ENCODE results near the gene CLMP.

CLMP gene

GRCh38 chr11:123033895-123034294 lies 161.2 kb downstream of the CLMP start:
- Histone ChIP-seq H3K27ac (ENCODE audit: extremely low read depth, low read depth, low read length) (no peak overlapping the region), H3K9me3 (ENCODE audit: control insufficient read depth, insufficient read depth, low read depth, low read length) (no peaks in the 10 kb centered on the region), H3K4me1 (ENCODE audit: control insufficient read depth, insufficient read depth, low read length) (no peaks in the 10 kb centered on the region), H3K4me3 (ENCODE audit: low read depth, low read length) (no peak overlapping the region), H3K36me3 (ENCODE audit: control insufficient read depth in 2 of 2, insufficient read depth in 1 of 2, low read length in 2 of 2) (no peaks in the 10 kb centered on the region)
- ChIA-PET POLR2A (interaction anchor here (1.1 to 1.2 kb wide), 2 partner anchors 28 to 391 kb away, joined by 4 read pairs; partner anchors contain the start of gene HSPA8), CTCF (interaction anchor here (1.4 to 7.2 kb wide), 2 partner anchors 10 to 13 kb away, joined by 5 to 37 read pairs; no protein-coding TSS in a partner anchor)
- TF ChIP-seq OSR2 (tag by site-specific recombination; IDR thresholded peaks at IDR 0.05) (no peak), ZNF585B (tag by site-specific recombination; IDR thresholded peaks at IDR 0.05) (no peak), INSM2 (tag by site-specific recombination; IDR thresholded peaks at IDR 0.05) (no peak), ZNF214 (tag by site-specific recombination; IDR thresholded peaks at IDR 0.05; ENCODE audit: borderline replicate concordance) (no peak), ZNF843 (tag by site-specific recombination; IDR thresholded peaks at IDR 0.05) (no peak), ZNF416 (tag by site-specific recombination; IDR thresholded peaks at IDR 0.05) (no peak), ZFP41 (tag by site-specific recombination; IDR thresholded peaks at IDR 0.05; ENCODE audit: borderline replicate concordance) (no peak), KLF16 (tag by site-specific recombination; IDR thresholded peaks at IDR 0.05) (no peak)

DNA sequence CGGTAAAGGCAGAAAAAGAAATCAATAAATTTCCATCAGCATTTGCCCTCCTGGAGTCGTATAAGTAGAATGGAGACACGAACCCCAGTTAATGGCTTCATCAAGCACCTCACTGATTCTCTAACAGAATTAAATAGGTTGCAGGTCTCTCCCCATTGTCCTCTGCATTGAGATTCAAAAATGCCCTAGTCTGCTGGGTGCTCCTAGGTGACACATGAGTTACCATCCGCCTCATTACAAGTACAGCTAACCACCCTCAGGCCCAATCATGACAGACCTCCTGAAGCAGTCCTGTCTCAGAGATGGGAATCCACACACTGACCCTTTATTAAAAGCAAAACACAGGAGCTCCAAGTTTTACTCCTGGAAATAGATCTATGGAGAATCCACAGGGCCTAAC lies 164.5 kb downstream of the CLMP start:
- POLR2A ChIA-PET: interaction anchor here (0.6 kb wide), 1 partner anchor 72 kb away, joined by 3 read pairs; no protein-coding TSS in a partner anchor
- CTCF ChIA-PET: interaction anchor here (0.7 to 12.8 kb wide), 6 partner anchors 8 to 167 kb away, joined by 3 to 273 read pairs (median 8); no protein-coding TSS in a partner anchor

More for the DNA sequence above, 164.5 kb downstream of the CLMP start:
- Histone ChIP-seq H3K27ac (ENCODE audit: extremely low read depth, low read depth, low read length) (no peak overlapping the region), H3K4me3 (ENCODE audit: low read depth, low read length) (no peak overlapping the region), H3K9me3 (ENCODE audit: control insufficient read depth, insufficient read depth, low read depth, low read length) (no peaks in the 10 kb centered on the region), H3K4me1 (ENCODE audit: control insufficient read depth, insufficient read depth, low read length) (no peaks in the 10 kb centered on the region), H3K36me3 (ENCODE audit: control insufficient read depth in 2 of 2, insufficient read depth in 1 of 2, low read length in 2 of 2) (no peaks in the 10 kb centered on the region)
- TF ChIP-seq SP2 (tag by site-specific recombination; IDR thresholded peaks at IDR 0.05): no peak
- TF ChIP-seq KLF7 (tag by site-specific recombination; IDR thresholded peaks at IDR 0.05; ENCODE audit: borderline replicate concordance): no peak
- TF ChIP-seq ZNF785 (tag by site-specific recombination; IDR thresholded peaks at IDR 0.05): no peak
- TF ChIP-seq ZNF23 (tag by site-specific recombination; IDR thresholded peaks at IDR 0.05; ENCODE audit: borderline replicate concordance): no peak
- no peak for TF ChIP-seq ZNF621 (tag by site-specific recombination; IDR thresholded peaks at IDR 0.05)
- no peak for TF ChIP-seq ZNF362 (tag by site-specific recombination; IDR thresholded peaks at IDR 0.05)
- no peak for TF ChIP-seq SP7 (tag by site-specific recombination; IDR thresholded peaks at IDR 0.05)
- TF ChIP-seq OSR2 (tag by site-specific recombination; IDR thresholded peaks at IDR 0.05): no peak
- TF ChIP-seq ZNF670 (tag by site-specific recombination; IDR thresholded peaks at IDR 0.05; ENCODE audit: low read depth): no peak
- no peak for TF ChIP-seq ZNF114 (tag by site-specific recombination; IDR thresholded peaks at IDR 0.05)
- TF ChIP-seq ZNF768 (tag by site-specific recombination; IDR thresholded peaks at IDR 0.05): no peak
- TF ChIP-seq ZNF747 (tag by site-specific recombination; IDR thresholded peaks at IDR 0.05): no peak
- no peak for TF ChIP-seq ZNF174 (tag by site-specific recombination; IDR thresholded peaks at IDR 0.05)
- TF ChIP-seq ZNF394 (tag by site-specific recombination; IDR thresholded peaks at IDR 0.05; ENCODE audit: borderline replicate concordance): no peak
- TF ChIP-seq, protein P1, sequence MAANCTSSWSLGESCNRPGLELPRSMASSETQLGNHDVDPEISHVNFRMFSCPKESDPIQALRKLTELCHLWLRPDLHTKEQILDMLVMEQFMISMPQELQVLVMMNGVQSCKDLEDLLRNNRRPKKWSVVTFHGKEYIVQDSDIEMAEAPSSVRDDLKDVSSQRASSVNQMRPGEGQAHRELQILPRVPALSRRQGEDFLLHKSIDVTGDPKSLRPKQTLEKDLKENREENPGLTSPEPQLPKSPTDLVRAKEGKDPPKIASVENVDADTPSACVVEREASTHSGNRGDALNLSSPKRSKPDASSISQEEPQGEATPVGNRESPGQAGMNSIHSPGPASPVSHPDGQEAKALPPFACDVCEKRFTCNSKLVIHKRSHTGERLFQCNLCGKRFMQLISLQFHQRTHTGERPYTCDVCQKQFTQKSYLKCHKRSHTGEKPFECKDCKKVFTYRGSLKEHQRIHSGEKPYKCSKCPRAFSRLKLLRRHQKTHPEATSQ (tag by site-specific recombination; IDR thresholded peaks at IDR 0.05): no peak
- TF ChIP-seq KLF1 (tag by site-specific recombination; IDR thresholded peaks at IDR 0.05): no peak
- no peak for TF ChIP-seq ZNF777 (tag by site-specific recombination; IDR thresholded peaks at IDR 0.05; ENCODE audit: borderline replicate concordance)
- no peak for TF ChIP-seq ZNF704 (tag by site-specific recombination; IDR thresholded peaks at IDR 0.05)
- TF ChIP-seq, protein P2, sequence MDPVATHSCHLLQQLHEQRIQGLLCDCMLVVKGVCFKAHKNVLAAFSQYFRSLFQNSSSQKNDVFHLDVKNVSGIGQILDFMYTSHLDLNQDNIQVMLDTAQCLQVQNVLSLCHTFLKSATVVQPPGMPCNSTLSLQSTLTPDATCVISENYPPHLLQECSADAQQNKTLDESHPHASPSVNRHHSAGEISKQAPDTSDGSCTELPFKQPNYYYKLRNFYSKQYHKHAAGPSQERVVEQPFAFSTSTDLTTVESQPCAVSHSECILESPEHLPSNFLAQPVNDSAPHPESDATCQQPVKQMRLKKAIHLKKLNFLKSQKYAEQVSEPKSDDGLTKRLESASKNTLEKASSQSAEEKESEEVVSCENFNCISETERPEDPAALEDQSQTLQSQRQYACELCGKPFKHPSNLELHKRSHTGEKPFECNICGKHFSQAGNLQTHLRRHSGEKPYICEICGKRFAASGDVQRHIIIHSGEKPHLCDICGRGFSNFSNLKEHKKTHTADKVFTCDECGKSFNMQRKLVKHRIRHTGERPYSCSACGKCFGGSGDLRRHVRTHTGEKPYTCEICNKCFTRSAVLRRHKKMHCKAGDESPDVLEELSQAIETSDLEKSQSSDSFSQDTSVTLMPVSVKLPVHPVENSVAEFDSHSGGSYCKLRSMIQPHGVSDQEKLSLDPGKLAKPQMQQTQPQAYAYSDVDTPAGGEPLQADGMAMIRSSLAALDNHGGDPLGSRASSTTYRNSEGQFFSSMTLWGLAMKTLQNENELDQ (tag by site-specific recombination; IDR thresholded peaks at IDR 0.05; ENCODE audit: low read depth): no peak
- no peak for TF ChIP-seq ZFP3 (tag by site-specific recombination; IDR thresholded peaks at IDR 0.05; ENCODE audit: low read depth)
